Loucy (cell line): ENCODE data around the gene ALPI.

Experiments used
- H2AFZ ChIP-seq: fragments of 200-600 bp; sonication (generic); 2 replicates; pipeline ENCODE4 v1.6.0; 2016; ENCODE audit warnings: antibody characterized with exemption, mild to moderate bottlenecking, low read length, moderate library complexity
- H3F3A ChIP-seq: fragments of 200-600 bp; 2 replicates; pipeline ENCODE4 v1.6.0; 2016; ENCODE audit warnings: antibody characterized with exemption, low read depth, mild to moderate bottlenecking
- H3K27me3 ChIP-seq: fragments of 200-600 bp; sonication (generic); 2 replicates; pipeline ENCODE4 v1.6.1; 2014; ENCODE audit warnings: low read length, mild to moderate bottlenecking; ENCODE audit not compliant: insufficient read depth, poor library complexity, severe bottlenecking
- H3K36me3 ChIP-seq: fragments of 200-600 bp; sonication (generic); 2 replicates; pipeline ENCODE4 v1.6.1; 2016; ENCODE audit warnings: low read length; ENCODE audit not compliant: insufficient read depth
- H3K4me1 ChIP-seq: fragments of 200-600 bp; sonication (generic); 2 replicates; pipeline ENCODE4 v1.5.1; 2014; ENCODE audit warnings: low read length, mild to moderate bottlenecking; ENCODE audit not compliant: insufficient read depth, poor library complexity, severe bottlenecking
- H3K4me2 ChIP-seq: fragments of 200-600 bp; sonication (generic); 2 replicates; pipeline ENCODE4 v1.6.0; 2014; ENCODE audit warnings: antibody characterized with exemption, low read length, low read depth, mild to moderate bottlenecking; ENCODE audit not compliant: poor library complexity, severe bottlenecking
- H3K4me3 ChIP-seq: fragments of 200-600 bp; sonication (generic); 2 replicates; pipeline ENCODE4 v1.5.1; 2014; ENCODE audit warnings: low read length, mild to moderate bottlenecking, mixed read lengths; ENCODE audit not compliant: poor library complexity, severe bottlenecking
- H3K79me2 ChIP-seq: fragments of 200-600 bp; sonication (generic); 2 replicates; pipeline ENCODE4 v1.6.1; 2014; ENCODE audit warnings: low read length; ENCODE audit not compliant: insufficient read depth
- H3K9ac ChIP-seq: fragments of 200-600 bp; sonication (generic); 2 replicates; pipeline ENCODE4 v1.6.0; 2014; ENCODE audit warnings: mild to moderate bottlenecking, low read depth, low read length, moderate library complexity; ENCODE audit not compliant: poor library complexity, severe bottlenecking
- H3K9me2 ChIP-seq: fragments of 200-600 bp; sonication (generic); replicated peaks from 2 replicates; pipeline ENCODE4 v1.6.1; 2016; ENCODE audit warnings: low read depth, low read length, mixed read lengths
- H3K9me3 ChIP-seq: fragments of 200-600 bp; sonication (generic); 2 replicates; pipeline ENCODE4 v1.6.1; 2014; ENCODE audit warnings: mild to moderate bottlenecking, antibody characterized with exemption, low read length, low read depth; ENCODE audit not compliant: insufficient read depth
- H4K20me1 ChIP-seq: fragments of 200-600 bp; sonication (generic); 2 replicates; pipeline ENCODE4 v1.6.0; 2014; ENCODE audit warnings: antibody characterized with exemption, low read length, mild to moderate bottlenecking; ENCODE audit not compliant: insufficient read depth, poor library complexity, severe bottlenecking
- EZH2phosphoT487 ChIP-seq: fragments of 200-600 bp; IDR thresholded peaks from 2 replicates; pipeline ENCODE4 v1.6.1; 2018; ENCODE audit warnings: antibody characterized with exemption, mild to moderate bottlenecking, moderate library complexity, borderline replicate concordance
- TF ChIP-seq, protein P1 (sequence below): fragments of 200-600 bp; sonication (generic); conservative IDR thresholded peaks from 2 replicates; pipeline ENCODE4 v1.5.1; 2014; ENCODE audit warnings: mild to moderate bottlenecking, antibody characterized with exemption, low read length

ALPI gene

DNA sequence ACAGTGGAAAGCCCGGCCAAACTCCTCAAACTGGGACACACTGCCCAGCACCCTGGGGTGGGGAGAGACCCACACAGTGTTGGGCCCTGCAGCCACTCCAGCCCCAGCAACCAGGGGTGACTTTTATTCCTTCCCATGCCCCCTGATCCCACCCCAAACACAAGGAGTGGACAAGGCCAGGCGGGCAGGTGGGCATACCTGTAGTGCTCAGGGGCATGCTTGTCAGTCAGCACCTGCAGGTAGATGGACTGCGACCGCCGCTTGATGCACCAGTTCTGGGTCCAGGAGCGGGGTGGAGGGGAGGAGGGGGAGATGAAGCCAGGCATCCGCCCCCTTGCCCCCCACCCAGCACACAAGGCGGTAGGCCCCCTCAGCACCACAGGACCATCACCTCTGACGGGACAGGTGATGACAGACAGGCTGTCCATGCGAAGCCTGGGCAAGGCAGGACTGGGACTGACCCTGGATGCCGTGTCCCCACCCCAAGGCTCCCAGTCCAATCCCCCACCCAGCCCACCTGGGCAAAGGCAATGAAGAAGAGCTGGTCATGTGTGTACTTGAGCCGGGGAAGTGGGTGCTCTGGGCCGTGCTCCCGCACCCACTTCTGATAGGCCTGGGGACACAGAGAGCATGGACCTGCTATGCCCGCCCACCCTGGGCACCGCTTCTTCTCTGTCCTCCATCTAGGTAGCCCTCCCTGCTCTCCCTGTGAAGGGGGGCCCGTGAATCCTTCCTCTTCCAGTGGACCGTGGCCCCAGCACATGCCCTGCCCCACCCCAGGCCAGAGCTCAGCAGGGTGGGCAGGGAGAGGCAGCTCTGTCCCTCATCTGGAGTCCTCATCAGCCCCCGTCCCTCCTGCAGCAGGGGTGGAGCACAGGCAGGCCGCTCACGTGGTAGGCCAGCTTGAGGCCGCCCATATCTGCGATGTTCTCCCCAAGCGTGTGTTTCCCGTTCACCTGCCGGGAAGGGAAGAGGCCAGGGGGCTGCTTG is 24.5 kb downstream of the ALPI start:
- TF ChIP-seq, protein P1, sequence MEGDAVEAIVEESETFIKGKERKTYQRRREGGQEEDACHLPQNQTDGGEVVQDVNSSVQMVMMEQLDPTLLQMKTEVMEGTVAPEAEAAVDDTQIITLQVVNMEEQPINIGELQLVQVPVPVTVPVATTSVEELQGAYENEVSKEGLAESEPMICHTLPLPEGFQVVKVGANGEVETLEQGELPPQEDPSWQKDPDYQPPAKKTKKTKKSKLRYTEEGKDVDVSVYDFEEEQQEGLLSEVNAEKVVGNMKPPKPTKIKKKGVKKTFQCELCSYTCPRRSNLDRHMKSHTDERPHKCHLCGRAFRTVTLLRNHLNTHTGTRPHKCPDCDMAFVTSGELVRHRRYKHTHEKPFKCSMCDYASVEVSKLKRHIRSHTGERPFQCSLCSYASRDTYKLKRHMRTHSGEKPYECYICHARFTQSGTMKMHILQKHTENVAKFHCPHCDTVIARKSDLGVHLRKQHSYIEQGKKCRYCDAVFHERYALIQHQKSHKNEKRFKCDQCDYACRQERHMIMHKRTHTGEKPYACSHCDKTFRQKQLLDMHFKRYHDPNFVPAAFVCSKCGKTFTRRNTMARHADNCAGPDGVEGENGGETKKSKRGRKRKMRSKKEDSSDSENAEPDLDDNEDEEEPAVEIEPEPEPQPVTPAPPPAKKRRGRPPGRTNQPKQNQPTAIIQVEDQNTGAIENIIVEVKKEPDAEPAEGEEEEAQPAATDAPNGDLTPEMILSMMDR, result no peak
- TF ChIP-seq EZH2phosphoT487, result no peak
- Histone ChIP-seq H3K9me3 (no peaks in the 10 kb centered on the region), H2AFZ (no peak overlapping the region; the same call in 1 of the 2 replicates)

DNA sequence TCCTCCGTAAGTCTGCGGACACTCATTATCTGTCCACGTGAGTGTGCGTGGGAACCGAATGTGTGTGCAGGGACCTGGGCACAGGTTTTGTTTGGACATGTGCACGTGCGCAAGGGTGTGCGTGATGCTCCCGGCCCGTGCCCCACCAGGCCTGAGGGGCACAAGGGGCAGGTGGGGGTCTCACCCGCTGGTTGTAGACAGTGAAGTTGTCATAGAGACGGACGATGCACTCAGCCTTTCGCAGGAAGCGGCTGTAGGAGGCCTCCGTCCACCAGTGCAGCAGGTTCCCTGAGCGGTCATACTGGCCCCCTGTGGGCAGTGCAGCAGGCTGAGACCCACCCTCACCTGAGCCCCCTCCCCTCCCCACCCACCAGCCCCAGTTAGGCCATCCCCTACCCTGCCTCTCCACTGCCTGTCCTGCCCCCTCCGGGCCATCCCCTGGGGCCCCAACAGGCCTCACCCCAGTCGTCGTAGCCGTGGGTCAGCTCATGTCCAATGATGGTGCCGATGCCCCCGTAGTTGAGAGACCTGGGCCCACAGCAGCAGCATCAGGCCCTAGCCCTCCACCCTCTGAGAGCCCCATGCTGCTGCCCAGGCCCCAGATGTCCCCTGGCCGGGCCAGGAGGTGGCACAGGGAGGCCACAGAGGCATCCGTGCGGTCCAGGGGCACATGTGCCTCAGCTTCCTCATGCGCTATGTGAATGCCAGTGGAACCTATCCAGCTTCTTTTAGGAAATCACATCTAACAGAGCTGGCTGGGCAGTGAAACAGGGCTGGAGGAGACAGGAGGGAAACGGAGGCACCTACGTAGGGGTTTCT is 25.6 kb downstream of the ALPI start:
- Histone ChIP-seq H3K4me1 (no peaks in the 10 kb centered on the region), H3K27me3 (no peaks in the 10 kb centered on the region), H3K9ac (no peak overlapping the region), H3F3A (no peaks in the 10 kb centered on the region), H3K9me2 (no peaks in the 10 kb centered on the region), H3K4me2 (no peak overlapping the region), H3K36me3 (no peaks in the 10 kb centered on the region), H3K4me3 (no peak overlapping the region), H3K9me3 (no peaks in the 10 kb centered on the region), H4K20me1 (no peaks in the 10 kb centered on the region), H3K79me2 (no peaks in the 10 kb centered on the region), H2AFZ (no peak overlapping the region)
- TF ChIP-seq, protein P1, result no peak
- TF ChIP-seq EZH2phosphoT487, result no peak

More for the DNA sequence above, 24.5 kb downstream of the ALPI start:
- Histone ChIP-seq H4K20me1 (no peaks in the 10 kb centered on the region), H3K4me3 (no peak overlapping the region), H3K27me3 (no peaks in the 10 kb centered on the region), H3K9ac (no peak overlapping the region), H3K36me3 (no peaks in the 10 kb centered on the region), H3K4me1 (no peaks in the 10 kb centered on the region), H3K9me2 (no peaks in the 10 kb centered on the region), H3K79me2 (no peaks in the 10 kb centered on the region), H3K4me2 (no peak overlapping the region), H3F3A (no peaks in the 10 kb centered on the region)

DNA sequence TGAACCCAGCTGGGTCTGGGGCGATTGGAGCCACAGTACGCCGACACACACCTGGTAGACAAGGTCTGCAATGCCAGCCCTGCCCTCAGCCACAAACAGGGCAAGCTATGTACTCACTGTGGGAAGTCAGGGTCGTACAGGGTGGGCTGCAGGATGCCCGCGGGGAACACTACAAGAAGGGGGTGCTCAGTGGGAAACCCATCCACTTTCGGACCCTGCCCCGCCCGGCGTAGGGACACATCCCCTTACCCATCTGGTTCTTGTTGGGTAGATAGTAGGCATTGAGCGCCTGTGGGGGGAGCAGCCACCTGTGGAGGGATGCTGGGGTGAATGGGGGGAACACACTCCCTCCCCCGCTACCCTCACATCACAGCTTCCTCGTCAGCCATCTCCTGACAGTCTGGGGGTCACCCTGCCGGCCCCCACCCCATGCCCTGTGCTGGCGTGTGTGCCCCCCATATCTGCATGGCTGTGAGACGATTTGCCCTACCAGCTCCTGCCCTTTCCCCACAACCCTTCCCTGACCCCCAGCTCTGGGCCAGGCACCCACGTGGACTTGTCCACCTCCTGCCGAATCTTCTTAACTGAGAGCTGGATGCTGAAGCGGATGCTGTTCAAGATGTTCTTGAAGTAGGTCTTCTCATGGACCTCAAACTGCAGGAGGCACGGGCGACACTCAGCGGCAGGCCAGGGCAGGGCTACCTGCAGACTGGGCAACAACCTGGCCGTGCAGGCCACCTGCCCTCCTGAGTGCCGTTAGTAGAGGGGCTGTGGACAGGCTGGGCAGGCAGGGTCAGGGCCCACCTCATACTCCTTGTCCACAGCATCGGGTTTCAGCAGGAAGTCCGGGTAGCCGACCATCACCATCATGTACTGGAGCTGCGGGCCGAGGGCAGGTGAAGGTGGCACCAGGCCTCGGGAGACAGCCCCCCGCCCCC is 26.6 kb downstream of the ALPI start:
- no peak for TF ChIP-seq EZH2phosphoT487
- TF ChIP-seq, protein P1, result no peak
- Histone ChIP-seq H2AFZ (no peak overlapping the region), H3F3A (no peaks in the 10 kb centered on the region), H3K4me1 (no peaks in the 10 kb centered on the region), H3K36me3 (no peaks in the 10 kb centered on the region), H3K4me2 (no peak overlapping the region), H4K20me1 (no peaks in the 10 kb centered on the region), H3K9me2 (no peaks in the 10 kb centered on the region), H3K9ac (no peak overlapping the region), H3K4me3 (no peak overlapping the region), H3K9me3 (no peaks in the 10 kb centered on the region), H3K27me3 (peaks cover 5% of the 10 kb centered on the region), H3K79me2 (no peaks in the 10 kb centered on the region)
